Body of pancreas (tissue), 4 donors: Measurements from ENCODE around the gene RPS6KA2.

Experiments used
- CTCF ChIP-seq, 7 experiments: fragments of 450-650 bp in 4 of 7; fragments of 200-600 bp in 3 of 7; sonication (generic) in 3 of 7; IDR thresholded peaks; one replicate each; pipeline ENCODE4 v1.5.1; 2016 to 2019; ENCODE audit warnings: antibody characterized with exemption in 7 of 7
- POLR2A ChIP-seq, 3 donors: fragments of 450-650 bp; IDR thresholded peaks; one replicate each; pipeline ENCODE4 v1.6.1; 2016; ENCODE audit warnings: antibody characterized with exemption in 3 of 3, mild to moderate bottlenecking in 2 of 3

GRCh38 chr6:166499350-166500163 lies 127.5 kb downstream of the RPS6KA2 start:
- TF ChIP-seq CTCF (IDR thresholded peaks at IDR 0.05) (no peak), POLR2A (IDR thresholded peaks at IDR 0.05) (no peak)
